Stimulated activated CD8-positive, alpha-beta memory T cell treated with anti-CD3 and anti-CD28 coated beads, Interleukin-4, amount 100 ng/mL, for 48 hours (primary cell): ENCODE measurements around the gene SIGLEC1.
A peak's percentile ranks its signal among the peaks of the same experiment; 100 is the strongest.

Source experiments
- DNase-seq: peaks from one replicate; pipeline ENCODE4 v3.0.0-alpha.2; 2020

Gene SIGLEC1

DNA sequence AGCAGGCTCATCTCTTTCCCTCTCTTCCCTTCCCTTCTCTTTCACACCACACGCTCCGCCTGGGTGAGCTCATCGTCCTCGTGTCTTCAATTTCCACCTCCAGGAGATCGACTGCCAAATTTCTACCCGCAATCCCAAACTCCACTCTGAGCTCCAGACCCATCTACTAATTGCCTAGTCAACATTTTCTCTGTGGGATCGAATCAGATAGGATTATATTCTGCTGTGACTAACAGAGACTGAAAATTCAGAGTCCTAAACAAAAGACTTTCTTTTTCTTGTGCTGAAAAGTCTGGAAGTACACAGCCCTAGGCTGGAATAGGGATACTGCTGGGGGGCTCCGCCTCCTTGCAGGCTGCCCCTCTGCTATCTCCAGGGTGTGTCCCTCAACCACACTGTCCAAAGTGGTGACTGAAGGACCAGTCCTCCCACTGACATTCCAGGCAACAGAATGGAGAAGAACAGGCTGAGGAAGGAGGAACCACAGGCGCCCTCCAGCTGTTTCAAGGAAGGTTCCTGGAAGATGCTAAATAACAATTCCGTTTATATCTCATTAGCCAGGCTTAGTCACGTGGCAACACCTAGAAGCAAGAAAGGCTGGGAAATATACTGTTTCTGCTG, 15.1 kb upstream of the SIGLEC1 start:
- DNase-seq, result no peak

DNA sequence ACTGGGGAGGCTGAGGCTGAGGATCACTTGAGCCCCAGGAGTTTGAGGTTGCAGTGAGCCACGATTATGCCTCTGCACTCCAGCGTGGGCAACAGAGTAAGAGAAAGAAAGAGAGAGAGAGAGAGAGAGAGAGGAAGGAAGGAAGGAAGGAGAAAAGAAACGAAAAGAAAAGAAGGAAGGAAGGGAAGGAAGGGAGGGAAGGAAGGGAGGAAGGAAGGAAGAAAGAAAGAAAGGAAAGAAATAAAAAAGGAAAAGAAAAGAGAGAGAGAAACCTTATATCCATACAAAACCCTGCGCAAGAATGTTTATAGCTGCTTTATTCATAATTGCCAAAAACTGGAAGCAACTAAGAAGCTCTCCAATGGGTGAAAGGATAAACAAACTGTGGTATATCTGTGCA, 12.0 kb upstream of the SIGLEC1 start:
- DNase-seq, result no peak

DNA sequence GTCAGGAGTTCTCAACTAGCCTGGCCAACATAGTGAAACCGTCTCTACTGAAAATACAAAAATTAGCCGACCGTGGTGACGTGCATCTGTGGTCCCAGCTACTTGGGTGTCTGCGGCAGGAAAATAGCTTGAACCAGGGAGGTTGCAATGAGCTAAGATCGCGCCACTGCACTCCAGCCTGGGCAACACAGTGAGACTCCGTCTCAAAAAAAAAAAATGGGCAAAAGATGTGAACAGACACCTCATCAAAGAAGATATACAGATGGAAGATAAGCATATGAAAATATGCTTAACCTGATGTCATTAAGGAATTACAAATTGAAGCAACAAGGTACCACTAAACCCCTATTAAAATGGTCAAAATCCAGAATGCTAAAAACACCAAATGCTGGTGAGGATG, 10.9 kb upstream of the SIGLEC1 start:
- no peak for DNase-seq

DNA sequence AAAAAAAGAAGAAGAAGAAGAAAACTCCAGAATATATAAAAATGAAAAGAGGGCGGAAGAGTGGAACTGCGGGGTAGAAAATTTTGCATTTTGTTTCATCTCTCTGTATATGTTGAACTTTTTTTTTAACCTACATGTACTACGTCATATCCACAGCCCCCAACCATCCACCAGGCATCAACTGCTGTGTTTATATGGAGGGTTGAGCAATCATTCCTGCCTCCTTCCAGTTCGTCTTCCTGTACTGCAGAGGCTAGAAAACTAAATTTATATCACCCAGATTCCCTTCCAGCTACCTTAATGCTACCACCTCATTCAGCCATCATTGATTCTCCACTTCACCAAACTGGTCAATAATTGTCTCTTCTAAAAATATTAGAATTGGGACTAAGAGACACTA, 9.5 kb upstream of the SIGLEC1 start:
- DNase-seq, result no peak

DNA sequence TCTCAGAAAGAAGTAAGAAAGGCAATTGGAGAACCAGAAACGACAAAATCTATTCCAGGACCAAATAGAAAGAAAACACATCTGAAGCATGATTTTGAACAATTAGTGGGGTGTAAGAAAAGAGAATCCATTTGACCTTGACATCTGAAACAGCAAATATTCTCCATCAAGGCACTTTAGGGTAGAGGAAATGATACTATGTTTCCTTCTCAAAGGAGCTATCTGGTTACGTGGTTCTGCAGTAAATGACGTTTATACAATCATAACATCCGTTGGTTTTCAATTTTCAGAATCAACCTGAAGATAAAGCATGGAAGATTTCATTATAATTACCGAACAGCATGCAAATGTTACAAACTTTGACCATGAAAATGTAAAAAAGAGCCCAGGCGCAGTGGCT, 8.2 kb upstream of the SIGLEC1 start:
- no peak for DNase-seq

DNA sequence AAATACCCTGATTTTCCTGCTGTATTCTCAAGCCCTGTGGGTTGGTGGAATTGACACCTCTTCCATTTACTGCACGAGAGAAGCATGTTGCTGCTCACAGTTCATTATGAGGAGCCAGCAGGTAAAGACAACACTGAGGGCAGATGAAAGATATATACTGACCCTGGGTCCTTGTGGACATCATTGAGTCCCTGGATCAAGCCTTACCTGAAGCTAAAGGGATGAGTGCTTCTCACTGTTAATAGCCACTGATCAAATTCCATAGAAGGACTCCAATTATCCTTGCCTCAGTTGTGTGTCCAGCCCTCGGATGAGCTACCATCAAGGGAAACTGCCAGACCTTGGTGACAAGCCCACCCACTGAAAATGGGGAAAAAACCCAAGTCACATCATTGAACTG, 7.7 kb upstream of the SIGLEC1 start:
- DNase-seq, result no peak

DNA sequence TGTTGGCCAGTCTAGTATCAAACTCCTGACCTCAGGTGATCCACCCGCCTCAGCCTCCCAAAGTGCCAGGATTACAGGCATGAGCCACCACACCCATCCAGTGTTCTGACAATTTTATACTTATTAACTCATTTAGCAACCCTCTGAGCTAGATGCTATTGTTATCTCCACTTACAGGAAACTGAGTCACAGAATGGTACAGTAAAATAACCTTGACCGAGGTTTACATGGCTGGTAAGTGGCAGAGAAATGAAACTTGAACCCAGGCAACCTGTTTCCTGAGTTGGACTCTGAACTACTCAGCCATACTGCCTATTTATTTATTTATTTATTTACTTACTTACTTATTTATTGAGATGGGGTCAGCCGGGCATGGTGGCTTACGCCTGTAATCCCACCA, 6.6 kb upstream of the SIGLEC1 start:
- no peak for DNase-seq

DNA sequence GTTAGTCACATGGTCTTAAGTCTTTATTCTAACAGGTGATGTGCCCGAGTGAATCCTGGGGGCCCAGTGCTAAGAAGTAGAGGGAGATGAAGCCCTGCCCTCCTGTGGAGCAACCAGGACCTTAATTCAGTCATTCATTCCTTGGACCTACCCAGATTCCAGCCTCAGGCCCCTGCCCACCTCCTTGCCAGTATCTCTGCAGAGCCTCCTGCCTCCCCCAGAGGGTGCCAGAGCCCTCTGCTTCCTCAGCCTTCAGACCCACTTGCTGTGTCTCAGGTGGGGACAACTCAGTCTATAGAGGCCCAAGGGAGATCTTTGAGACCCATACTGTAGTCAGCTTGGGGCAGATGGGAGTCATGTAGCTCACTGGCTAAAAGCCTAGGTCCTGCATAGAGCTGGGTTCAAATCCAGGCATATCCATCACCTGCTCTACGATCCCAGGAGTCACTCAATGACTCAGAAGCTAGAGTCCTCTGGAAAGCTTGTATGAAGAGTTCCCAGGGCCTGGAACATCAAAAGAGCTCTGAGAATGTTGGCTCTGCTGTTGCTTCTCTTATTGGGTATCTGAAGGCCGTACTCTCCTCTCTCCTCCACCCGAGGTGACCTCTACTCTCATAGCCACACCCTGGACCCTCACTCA, 3.9 kb upstream of the SIGLEC1 start:
- DNase-seq, result peak; percentile 50

DNA sequence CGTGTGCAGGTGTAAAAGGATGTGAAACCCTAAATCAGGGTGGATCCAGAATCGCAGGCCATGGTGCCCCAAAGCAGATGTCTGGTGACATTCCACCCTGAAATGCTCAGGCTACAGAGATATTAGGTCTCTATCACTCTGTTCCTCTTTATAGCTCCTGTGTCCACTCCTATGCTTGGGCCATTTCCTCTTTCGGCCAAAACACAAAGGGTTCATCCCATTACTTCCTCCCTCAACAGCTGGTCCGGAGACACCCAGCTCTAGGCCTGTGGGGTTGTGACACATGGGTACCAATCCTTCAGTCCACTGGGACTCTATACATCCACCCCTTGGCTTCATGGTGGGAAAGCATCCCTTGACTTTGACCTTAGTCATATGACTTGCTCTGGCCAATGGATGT, 1.7 kb upstream of the SIGLEC1 start:
- DNase-seq, result no peak

DNA sequence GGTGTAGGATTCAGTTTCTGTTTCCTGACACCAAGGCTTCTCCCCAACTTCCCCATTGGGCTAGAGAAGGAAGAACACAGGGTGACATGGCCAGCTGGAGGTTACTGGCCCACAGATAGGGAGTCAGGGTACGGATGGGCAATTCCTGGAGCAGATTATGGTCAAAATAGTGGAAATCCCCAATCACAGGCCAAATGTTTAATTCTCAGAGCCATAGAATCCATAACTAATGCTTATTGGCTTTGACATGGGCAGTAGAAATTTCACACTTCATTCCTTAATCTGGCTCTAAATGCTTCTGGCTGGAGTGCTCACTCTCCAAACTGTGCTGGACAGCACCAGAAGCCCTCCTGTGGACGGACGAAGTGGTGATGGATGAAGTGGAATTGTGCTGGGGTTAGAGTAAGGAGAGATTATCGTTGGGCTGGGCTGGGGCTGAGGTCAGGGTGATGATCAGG, 887 bp downstream of the SIGLEC1 start:
- no peak for DNase-seq

DNA sequence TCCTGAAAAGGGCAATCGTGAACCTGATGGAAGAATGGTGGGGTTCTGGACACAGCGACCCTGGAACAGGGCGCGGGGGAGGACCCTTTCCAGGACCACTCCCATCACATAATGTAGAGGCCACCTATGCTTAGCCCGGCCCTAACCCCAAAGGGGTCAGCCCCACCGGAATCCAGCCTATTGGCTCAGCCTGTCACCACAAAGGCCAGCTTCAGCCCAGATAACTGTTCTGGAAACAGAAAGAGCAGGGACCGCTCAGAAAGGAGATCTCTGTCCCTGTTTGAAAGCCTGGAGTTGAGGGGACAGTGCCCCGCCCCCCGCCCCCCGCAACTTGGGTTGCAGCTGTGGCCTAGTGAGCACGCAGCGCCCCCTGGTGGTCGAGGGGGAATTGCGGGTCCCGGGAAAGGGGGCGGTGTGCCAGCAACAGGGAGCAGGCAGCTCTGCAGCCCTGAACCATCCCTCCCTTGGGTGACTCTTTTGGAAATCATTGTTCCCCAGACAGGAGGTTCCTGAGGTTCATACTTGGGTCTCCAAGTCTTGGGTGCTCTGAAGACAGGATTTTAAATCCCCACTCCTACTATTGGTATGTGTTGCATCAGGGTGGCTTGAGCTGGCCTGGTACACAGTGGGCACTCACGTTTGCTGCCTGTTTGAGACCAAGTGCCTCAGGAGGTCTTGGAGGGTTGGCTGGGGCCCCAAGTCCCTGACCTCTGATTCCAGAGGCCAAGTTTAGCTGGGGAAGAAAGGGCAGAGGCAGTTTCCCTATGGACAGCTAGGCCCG, 1.5 kb downstream of the SIGLEC1 start:
- DNase-seq, result peak; percentile 93

DNA sequence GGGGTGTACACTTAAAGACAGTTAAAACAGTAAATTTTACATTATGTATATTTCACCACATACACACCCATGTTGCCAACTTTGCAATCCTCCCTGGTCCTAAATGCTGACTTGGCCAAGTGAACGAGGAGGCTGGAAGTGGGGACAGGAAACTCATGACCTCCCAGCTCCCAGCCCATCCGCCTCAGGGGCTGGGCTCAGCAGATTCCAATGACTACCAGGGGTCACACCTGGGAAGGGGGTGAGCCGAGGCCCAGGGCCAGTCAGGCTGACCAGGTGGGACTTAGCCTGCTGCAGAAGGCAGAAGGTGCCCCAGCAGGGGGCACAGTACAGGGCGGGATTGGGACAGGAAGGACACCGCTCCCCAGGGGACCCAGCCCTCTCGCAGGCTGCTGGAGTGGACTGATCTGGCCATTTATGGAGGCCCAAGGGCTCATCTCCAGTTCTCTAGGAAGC, 2.4 kb downstream of the SIGLEC1 start:
- DNase-seq, result no peak

DNA sequence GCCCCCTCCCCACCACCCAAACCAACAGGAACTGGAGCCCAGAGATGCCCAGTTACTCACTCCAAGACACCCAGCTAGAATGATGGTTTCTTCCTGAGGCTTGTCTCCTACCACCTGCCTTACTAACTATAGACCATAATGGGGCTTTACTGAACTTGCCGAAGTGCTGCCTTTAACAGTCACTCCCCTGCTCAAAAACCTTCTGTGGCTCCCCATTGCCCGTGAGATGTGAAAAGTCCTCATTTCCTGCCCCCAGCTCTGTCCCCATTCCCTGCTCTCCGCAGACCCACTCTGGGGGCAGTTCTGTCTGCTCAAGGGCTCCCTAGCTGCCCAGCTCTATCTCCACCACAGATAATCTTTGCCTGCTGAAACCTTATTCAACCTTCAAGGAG, 4.9 kb downstream of the SIGLEC1 start:
- DNase-seq, result no peak

DNA sequence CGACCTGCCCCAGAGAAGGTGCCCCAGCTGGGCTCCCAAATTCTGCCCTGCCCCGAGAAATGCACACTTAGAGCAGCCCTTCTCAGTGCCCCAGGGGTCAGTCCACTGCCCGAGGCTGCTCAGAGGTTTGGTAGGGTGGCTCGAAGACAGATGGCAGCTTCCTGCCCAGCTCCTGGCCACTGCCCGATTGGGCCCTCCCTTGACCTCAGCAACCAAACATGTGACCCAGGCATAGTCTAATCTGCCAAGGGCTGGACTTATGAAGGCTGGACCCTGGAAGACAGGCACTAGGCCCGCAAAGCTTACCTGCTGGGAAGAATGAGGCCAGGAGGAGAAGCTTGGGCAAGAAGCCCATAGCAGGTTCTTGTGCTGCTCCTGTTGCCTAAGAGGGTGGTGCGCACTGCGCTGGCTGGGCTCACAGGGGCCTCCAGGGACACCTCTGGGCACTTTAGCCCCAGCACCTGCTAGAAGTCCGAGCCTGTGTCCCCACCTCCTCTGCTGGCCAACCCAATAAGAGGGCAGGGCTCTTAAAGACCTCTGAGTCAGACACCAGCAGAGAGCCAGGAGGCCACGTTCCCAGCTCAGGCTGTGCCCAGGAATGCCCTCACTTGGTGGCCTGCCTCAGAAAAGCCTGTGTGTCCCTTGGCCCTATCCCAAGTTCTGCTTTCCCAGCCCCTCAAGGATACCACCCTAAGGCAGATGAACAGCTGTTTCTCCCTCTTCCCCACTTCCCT, 5.5 kb downstream of the SIGLEC1 start:
- no peak for DNase-seq

DNA sequence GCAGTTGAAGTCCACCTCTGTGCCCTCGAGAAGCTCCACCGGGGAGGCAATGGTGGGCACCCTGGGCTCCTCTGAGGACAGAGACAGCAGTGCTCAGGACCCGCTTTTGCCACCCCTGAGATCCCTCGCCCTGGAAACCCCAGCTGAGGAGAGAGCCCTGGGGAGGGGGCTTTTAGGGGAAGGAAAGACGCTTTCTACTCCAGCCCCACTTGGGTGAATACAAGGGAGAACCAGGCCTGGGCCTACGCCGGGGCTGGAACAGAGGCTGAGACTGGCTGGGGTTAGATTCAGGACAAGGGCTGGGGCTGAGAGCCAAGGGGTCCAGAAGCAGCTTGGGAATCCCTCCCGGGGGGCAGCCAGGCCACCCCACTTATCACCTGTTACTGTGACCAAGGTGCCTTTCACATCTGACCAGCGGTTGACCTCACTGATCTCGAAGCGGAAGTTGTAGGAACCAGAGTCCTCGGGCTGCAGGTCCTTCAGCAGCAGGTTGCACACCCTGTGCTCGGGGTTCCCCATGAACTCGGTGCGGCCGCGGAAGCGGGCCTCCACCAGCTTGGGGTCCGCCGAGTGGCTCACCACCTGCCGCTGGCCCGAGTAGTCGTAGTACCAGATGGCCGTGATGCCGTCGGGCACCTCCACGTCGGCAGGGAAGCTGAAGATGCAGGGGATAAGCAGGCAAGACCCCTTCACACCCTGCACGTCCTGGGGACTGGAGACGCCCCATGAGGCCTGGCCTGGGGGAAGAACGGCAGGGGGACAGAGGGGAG, 6.2 kb downstream of the SIGLEC1 start:
- DNase-seq, result no peak

DNA sequence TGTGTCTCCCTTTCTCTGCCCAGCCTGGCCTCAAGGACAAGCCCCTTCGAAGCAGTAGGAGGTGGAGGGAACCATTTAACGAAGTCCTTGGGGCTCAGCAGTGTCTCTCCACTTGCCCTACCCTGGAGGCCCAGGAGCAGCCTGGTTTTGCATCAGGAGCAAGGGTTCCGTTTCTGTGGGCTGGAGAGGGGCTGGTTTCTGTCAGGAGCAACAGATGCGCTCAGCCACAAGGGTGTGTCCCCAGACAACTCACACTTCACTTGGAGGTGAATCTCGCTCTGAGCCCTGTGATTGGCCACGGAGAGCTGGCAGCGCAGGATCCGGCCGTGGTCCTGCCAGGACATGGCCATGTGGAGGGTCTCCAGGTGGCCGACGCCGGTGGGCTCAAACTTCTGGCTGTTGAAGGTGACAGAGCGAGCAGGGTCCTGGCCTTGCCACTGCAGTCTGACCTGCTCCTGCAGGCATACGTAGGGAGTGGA, 6.9 kb downstream of the SIGLEC1 start:
- no peak for DNase-seq

DNA sequence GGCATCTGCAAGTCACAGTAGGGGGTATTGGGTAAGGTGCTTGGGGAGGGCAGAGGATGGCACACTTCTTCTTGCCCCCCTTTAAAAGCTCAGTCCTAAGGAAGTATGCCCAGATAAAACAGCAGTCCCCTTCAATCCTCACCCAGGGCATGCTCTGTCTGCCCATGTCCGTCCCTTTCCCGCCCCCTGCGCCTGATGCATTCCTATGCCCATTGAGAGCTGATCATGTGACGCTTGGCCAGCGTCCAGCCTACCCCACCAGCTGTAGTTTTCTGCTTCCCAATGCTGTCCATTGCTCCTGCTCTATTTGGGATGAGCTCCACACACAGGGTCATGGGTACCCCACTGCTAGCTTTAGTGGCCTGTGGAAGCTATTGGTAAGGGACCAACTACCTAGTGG, 8.3 kb downstream of the SIGLEC1 start:
- DNase-seq, result no peak

DNA sequence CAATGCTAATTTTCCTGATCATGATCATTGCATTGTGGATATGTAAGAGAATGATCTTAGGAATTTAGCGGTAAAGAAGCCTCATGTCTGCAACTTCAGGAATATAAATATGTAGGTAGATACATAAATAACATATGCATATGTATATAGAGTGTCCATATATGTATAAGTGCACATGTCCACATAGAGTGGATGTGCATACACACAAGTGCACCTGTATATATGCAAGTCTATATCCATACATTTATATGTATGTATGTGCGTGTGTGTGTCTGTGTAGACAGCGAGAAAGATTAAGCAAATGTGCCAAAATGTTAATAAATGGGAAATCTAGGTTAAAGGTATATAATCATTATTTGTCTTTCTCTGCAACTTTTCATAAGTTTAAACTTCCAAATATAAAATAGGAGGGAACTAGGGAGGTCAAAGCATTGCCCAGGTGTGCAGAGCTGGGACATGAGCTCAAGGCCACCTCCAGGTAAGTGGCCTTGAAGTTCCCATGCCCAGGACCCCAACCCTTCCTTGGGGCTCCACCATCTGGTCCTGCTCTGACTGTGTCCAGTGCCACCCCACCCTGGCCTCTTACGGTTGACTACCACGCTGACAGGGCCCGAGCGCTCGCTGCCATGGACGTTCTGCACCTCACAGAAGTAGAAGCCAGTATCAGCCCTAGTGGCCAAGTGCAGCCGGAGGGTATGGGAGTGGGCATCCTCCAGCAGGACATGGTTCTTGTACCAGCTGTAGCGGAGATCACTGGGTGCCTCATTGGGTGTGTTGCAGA, 9.6 kb downstream of the SIGLEC1 start:
- no peak for DNase-seq

DNA sequence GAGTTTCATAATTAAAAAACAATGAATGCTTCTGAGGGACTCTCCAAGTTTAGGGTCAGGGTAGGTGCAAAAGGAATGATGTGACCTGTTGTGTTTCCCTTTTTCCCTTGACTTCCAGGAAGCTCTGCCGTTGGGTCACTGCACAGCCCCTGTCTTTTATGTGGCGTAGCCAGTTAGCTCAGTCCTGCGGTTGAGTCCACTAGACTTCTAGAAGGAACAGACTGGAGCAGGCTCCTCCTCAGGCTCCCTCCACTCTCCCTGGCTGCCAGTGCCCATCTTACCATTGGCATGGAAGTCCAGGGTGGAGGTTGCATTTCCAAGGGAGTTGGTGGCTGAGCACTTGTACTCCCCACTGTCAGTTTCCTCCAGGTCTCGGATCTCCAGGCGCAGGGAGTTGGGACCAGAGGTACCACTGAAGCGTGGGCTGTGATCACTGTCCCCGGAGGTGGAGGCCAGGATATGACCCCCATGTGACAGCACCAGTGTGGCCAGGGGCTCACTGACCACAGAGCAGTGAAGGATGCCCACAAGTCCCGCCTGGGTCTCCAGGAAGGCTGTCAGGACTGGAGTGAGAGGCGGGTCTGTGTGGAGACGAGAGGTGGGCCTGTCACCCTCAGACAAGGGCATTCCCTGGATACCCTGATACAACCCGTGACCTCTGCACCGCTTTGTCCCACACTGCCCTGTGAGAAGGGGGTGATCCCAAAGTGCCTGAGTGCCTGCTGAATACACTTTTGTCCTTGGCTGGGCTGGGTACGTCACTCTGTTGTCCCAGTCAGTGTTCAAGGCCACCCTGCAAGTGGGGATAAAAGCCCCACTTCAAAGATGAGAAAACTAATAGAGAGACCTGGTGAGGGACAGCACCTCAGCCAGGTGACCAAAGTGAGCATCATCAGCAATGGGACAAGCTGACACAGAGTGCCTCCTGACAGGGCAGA, 11.1 kb downstream of the SIGLEC1 start:
- DNase-seq, result no peak

DNA sequence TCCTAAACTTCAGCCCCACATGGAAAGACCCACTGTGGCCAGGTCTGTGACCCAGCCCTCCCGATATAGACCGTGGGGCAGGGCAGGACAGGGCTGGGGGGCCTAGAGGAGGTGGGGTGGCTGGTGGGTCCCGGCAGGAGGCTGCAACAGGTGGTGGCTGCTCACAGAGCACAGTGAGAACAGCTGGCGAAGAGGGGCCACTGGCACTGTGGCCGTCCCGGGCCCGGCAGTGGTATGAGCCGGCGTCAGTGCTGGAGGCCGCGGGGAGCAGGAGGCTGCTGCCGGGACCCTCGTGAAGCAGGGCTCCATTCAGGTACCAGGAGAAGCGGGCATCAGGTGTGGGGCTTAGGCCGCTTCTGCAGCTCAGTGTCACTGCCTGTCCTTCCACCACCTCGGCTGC, 13.4 kb downstream of the SIGLEC1 start:
- no peak for DNase-seq

DNA sequence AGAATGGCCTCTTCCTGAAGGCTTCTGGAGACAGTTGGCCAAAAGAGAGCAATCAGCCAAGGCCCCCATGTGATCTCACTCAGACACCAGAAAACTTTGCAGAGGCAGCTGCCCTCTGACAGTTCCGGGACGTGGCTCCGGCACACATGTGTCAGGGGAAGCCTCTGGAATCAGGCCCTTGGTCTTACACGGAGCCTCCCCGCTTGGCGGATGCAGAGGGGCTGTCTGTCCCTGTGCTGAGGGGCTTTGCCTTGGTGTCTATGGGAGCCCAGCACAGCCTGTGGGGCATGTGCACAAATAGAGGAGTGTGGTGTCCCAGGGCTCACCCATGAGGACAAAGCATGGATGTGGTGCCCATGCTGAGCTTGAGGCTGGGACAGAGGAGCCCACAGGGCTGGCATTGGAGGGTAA, 13.8 kb downstream of the SIGLEC1 start:
- DNase-seq, result no peak
